HG02885 (cell line): Measurements from ENCODE around the gene IL12RB2.

Experiments
- ATAC-seq: cut with Tn5 transposase; IDR thresholded peaks from one replicate; pipeline ENCODE4 v1.9.1; 2021; ENCODE audit warnings: mild to moderate bottlenecking; ENCODE audit not compliant: unreplicated experiment, poor library complexity

Gene IL12RB2

GRCh38 chr1:67346982-67347381, 39.3 kb downstream of the IL12RB2 start:
- no peak for ATAC-seq

GRCh38 chr1:67347688-67348472, 40.2 kb downstream of the IL12RB2 start:
- no peak for ATAC-seq

- no peak for ATAC-seq
Observed at GRCh38 chr1:67348586-67349252, 41.0 kb downstream of the IL12RB2 start.

GRCh38 chr1:67350783-67351182, 43.1 kb downstream of the IL12RB2 start:
- ATAC-seq = peak; percentile 87

GRCh38 chr1:67352211-67352610, 44.5 kb downstream of the IL12RB2 start:
- no peak for ATAC-seq

- no peak for ATAC-seq
Observed at GRCh38 chr1:67355745-67356424, 48.2 kb downstream of the IL12RB2 start.

- ATAC-seq = no peak
Observed at GRCh38 chr1:67359592-67359991, 51.9 kb downstream of the IL12RB2 start.

GRCh38 chr1:67361641-67362040, 54.0 kb downstream of the IL12RB2 start:
- ATAC-seq = no peak

GRCh38 chr1:67367370-67368045, 59.8 kb downstream of the IL12RB2 start:
- ATAC-seq = no peak

- ATAC-seq = no peak
Observed at GRCh38 chr1:67368046-67368514, 60.4 kb downstream of the IL12RB2 start.

- no peak for ATAC-seq
Observed at GRCh38 chr1:67371043-67371442, 63.4 kb downstream of the IL12RB2 start.

- ATAC-seq = no peak
Observed at GRCh38 chr1:67371681-67372080, 64.0 kb downstream of the IL12RB2 start.

GRCh38 chr1:67372136-67372535, 64.5 kb downstream of the IL12RB2 start:
- no peak for ATAC-seq

- no peak for ATAC-seq
Observed at GRCh38 chr1:67372898-67373297, 65.2 kb downstream of the IL12RB2 start.

- ATAC-seq = no peak
Observed at GRCh38 chr1:67376381-67376780, 68.7 kb downstream of the IL12RB2 start.

GRCh38 chr1:67377253-67377652, 69.6 kb downstream of the IL12RB2 start:
- no peak for ATAC-seq

GRCh38 chr1:67381154-67381553, 73.5 kb downstream of the IL12RB2 start:
- no peak for ATAC-seq

- no peak for ATAC-seq
Observed at GRCh38 chr1:67382292-67382691, 74.6 kb downstream of the IL12RB2 start.

GRCh38 chr1:67383999-67384638, 76.4 kb downstream of the IL12RB2 start:
- no peak for ATAC-seq
